Right lobe of liver (tissue), 4 donors: Measurements from ENCODE around the gene HSPH1.

Source experiments
- POLR2A ChIP-seq: fragments of 450-650 bp; IDR thresholded peaks from one replicate; pipeline ENCODE4 v1.6.1; 2017; ENCODE audit warnings: antibody characterized with exemption, mild to moderate bottlenecking
- TF ChIP-seq, protein P1 (sequence below), 4 donors: fragments of 200-600 bp in 3 of 4; fragments of 450-650 bp in 1 of 4; IDR thresholded peaks; one replicate each; pipeline versions ENCODE4 v1.5.1 to v1.8.0; 2016 to 2022; ENCODE audit warnings: antibody characterized with exemption in 4 of 4, mild to moderate bottlenecking in 2 of 4
- donor health status: DM: no; HTN: no; CAD: no.
- donor health status: DM: no; HTN: no; CAD: no.
- donor health status: DM: no; HTN: yes; CAD: no.

DNA sequence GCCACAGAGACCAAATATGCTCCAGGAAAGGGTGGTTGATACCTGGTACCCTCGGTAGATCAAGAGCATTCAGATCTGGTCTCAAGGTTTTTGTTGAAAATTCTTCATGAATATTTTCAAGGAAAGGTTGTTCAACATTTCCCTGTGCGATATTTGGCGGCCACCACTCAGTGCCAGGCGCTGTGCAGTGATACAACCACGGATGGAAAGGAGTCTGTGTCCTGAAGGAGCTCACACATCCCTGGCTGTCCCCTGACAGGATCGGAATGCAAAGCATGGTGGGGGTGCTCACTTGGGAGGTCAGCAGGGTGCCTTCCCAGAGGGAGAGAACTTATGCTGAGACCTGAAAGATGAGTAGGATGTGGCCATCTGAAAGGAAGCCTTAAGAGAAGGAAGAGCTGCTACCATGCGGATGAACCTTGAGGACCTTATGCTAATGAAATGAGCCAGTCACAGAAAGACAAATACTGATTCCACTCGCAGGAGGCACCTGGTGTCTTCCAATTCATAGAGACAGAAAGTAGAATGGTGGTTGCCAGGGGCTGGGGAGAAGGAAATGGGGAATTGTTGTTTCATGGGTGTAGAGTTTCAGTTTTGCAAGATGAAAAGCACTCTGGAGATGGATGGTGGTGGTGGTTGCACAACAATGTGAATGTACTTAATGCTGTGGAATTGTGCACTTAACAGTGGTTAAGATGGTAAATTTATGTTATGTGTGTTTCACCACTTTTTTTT, 41.6 kb downstream of the HSPH1 start:
- TF ChIP-seq POLR2A, result no peak
- TF ChIP-seq, protein P1, sequence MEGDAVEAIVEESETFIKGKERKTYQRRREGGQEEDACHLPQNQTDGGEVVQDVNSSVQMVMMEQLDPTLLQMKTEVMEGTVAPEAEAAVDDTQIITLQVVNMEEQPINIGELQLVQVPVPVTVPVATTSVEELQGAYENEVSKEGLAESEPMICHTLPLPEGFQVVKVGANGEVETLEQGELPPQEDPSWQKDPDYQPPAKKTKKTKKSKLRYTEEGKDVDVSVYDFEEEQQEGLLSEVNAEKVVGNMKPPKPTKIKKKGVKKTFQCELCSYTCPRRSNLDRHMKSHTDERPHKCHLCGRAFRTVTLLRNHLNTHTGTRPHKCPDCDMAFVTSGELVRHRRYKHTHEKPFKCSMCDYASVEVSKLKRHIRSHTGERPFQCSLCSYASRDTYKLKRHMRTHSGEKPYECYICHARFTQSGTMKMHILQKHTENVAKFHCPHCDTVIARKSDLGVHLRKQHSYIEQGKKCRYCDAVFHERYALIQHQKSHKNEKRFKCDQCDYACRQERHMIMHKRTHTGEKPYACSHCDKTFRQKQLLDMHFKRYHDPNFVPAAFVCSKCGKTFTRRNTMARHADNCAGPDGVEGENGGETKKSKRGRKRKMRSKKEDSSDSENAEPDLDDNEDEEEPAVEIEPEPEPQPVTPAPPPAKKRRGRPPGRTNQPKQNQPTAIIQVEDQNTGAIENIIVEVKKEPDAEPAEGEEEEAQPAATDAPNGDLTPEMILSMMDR (IDR thresholded peaks at IDR 0.05), result no peak
